Measurements from ENCODE around the gene SEPTIN14.

- TF ChIP-seq POLR2AphosphoS5 (IDR thresholded peaks at IDR 0.05): no peak
- TF ChIP-seq CTCF (IDR thresholded peaks at IDR 0.05 in 8 of 11, conservative IDR thresholded peaks at IDR 0.05 in 3 of 11): no peak
These were observed 11.2 kb upstream of the SEPTIN14 start for GRCh38 chr7:55873765-55874164.
